GM19035 (cell line): ENCODE results near the gene HSDL1.
A peak's percentile ranks its signal among the peaks of the same experiment; 100 is the strongest.
"Not testable (repeated sequence)": the region's sequence is repeated elsewhere in the genome, so short reads cannot be mapped to it uniquely, and the experiment has no call there.

Experiments
- ATAC-seq: cut with Tn5 transposase; IDR thresholded peaks from one replicate; pipeline ENCODE4 v1.9.1; 2021; ENCODE audit not compliant: unreplicated experiment

Gene HSDL1

DNA sequence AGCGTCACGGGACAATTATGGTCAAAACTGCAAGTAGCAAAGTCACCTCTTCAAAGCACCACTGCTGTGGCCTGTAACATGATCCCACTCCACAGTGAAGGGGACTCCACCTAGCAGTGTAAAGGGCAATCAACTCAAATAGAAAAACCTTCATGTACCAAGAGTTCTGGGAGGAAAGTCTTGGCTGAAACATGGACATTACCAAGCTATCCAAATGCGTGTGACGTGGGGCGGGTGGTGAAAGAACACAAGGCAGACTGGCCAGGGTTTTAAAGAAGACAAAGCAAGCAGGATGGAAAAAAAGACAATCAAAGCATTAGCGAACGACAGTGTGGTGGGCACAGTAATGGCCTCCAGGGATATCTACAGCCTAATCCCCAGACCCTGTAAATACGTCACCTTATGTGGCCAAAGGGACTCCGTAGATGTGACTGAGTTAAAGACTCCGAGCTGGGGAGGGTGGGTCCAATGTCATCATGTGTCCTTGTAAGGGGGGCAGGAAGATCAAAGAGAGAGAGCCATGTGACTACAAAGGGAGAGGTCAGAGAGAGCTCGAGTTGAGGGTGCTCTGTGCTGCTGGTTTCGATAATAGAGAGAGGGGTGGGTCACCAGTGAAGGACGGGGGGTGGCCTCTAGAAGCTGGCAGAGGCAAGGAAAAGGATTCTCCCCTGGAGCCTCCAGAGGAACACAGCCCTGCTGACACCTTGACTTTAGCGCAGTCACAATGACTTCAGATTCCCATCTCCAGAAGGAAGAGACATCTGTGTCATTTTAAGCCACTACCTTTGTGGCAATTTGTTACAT is 6.0 kb downstream of the HSDL1 start:
- no peak for ATAC-seq

GRCh38 chr16:84138500-84138823 is 6.5 kb downstream of the HSDL1 start:
- ATAC-seq: no peak

DNA sequence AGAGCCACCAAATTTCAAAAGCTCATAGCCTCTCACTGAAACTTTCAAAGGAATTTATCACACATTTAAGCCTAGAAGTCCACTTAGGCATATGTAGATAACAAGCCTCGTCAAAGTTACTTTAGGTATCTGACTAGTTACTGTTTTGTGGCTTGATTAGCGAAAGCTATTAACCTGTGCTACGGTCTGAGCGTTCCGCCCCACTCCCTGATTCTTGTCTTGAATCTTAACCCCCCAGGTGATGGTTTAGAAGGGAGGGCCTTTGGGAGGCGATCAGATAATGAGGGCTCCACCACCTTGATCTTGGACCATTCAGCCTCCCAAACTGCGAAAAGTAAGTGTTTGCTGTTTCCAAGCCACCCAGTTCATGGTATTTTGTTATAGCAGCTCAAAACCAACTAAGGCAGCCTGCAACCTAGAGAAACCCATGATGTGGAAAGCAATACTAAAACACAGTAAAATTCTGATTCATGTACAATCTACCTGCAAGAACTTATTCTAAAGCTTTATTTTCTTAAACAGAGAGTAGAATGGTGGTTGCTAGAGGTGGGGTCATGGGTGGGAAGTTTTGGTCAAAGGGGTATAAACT is 7.1 kb downstream of the HSDL1 start:
- no peak for ATAC-seq

GRCh38 chr16:84137287-84137686 is 7.7 kb downstream of the HSDL1 start:
- no peak for ATAC-seq

GRCh38 chr16:84136331-84137125 is 8.4 kb downstream of the HSDL1 start:
- no peak for ATAC-seq

GRCh38 chr16:84132527-84133285 is 12.3 kb downstream of the HSDL1 start:
- ATAC-seq: no peak

DNA sequence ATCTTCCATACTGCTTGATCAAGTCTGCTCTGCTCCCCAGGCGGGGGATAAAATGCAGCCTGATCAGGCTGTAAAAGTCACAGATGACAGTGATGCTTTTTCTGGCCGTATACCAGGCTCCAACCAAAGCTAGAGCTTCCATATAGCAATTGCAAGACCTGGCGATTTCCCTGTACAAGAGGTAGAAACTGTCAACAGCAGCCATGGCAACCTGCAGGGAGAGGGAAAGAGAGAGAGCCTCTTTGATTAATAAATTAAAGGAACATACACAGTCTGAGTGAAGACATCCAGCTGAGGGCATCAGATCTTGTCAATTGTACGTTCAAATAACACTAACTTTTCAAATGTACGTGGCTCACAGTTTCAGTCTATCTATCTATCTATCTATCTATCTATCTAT is 13.9 kb downstream of the HSDL1 start:
- no peak for ATAC-seq

DNA sequence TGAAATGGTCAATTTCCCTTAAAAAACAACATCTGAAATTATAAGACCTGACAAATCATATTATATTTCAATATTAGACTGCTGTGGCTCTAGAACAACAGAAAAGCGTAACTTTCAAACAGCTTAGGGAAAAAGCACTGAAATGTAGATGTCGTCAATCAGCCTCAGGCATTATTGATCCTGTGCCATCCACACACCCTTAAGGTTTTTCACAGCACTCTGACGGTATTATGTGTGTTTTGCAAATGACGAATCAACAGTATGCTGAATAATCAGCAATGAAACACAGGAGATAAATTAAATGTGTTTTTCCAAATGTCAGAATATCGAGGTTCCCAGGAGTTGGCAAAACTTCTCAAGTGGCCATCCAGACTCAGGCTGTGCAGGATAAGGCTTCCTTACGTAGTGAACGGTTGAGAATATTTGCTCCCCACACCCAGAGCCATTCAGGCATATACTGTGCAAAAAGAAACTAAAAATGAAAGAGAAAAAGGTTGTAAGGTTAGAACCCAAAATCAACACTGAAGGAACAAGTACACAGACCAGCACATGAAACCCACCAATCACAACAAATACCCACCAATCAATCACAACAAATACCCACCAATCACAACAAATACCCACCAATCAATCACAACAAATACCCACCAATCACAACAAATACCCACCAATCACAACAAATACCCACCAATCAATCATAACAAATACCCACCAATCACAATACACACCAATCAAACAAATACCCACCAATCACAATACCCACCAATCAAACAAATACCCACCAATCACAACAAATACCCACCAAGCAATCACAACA is 20.5 kb downstream of the HSDL1 start:
- no peak for ATAC-seq

GRCh38 chr16:84121007-84121406 is 24.0 kb downstream of the HSDL1 start:
- no peak for ATAC-seq

DNA sequence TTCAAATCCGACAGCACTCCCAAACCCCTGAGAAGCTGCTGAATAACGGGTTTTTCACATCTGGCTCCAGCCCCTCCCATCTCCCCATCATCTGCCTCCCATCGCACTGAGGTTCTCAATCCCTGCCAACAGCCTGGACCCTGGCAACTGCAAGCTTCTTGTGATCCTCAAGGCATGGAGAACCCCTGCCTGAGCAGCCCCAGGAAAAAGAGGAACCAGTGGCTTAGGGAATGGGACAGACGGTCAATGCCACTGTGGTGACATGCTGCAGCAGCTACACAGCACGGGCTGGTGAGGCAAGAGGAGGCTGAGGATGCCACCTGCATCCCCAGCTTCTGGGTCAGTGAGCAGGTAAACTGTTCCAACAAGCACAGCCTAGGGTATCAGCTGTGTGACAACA is 25.0 kb downstream of the HSDL1 start:
- ATAC-seq: no peak

GRCh38 chr16:84119368-84119767 is 25.6 kb downstream of the HSDL1 start:
- no peak for ATAC-seq

DNA sequence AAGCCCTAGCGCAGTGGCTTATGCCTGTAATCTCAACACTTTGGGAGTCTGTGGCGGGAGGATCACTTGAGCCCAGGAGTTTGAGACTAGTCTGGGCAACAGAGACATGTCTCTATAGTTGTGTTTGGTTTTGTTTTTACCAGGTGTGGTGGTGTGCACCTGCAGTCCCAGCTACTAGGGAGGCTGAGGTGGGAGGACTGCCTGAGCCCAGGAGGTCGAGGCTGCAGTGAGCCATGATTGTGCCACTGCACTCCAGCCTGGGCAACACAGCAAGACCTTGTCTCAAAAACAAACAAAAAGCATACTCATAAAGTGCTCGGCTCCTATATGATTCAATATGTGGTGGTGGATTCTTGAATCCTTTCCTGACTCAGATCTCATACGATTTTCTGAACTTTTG is 26.7 kb downstream of the HSDL1 start:
- ATAC-seq: not testable (repeated sequence)

GRCh38 chr16:84117494-84117843 is 27.5 kb downstream of the HSDL1 start:
- peak; percentile 9 for ATAC-seq

DNA sequence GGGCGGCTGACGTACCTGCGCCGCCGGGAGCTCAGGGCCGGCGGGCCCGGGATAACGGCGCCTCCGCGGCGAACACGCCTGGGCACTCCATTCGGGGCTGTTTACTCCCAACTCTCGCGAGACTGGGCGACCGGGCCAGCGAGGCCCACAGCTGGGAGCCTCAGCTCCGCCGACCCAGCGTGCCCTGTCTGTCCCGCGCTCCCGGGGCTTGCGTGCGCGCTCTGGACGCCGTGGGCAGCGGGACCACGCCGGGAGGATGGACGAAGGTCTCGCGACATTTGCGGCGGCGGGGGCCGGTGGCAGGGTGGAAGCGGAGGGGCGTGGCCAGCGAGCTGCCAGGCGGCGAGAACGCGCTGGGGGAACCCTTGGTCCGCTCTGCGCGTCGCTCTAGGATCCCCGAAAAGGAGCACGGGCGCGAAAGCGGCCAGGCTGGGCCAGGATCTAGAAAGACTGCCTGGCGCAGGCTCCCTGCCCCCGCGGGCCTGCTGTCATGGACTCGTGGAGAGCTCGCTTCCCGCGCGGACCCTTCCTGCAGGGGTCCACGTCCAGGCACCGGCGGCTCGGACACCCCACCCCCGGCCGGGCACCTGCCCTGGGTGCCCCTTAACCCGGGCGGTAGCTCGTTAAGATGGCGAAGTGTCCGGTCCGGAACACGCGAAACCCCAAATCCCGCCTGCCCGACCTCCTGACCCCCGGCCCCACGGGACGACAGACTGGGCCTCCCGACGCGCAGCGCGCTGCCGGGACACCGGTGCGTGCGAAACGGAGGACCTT is 28.1 kb downstream of the HSDL1 start, which contains the start of gene MBTPS1:
TSS of gene MBTPS1 (minus strand) at position 223 of the 774 bp plus-strand sequence. CDS start 15,159 bp downstream, outside the sequence.
- peak; percentile 92 for ATAC-seq

DNA sequence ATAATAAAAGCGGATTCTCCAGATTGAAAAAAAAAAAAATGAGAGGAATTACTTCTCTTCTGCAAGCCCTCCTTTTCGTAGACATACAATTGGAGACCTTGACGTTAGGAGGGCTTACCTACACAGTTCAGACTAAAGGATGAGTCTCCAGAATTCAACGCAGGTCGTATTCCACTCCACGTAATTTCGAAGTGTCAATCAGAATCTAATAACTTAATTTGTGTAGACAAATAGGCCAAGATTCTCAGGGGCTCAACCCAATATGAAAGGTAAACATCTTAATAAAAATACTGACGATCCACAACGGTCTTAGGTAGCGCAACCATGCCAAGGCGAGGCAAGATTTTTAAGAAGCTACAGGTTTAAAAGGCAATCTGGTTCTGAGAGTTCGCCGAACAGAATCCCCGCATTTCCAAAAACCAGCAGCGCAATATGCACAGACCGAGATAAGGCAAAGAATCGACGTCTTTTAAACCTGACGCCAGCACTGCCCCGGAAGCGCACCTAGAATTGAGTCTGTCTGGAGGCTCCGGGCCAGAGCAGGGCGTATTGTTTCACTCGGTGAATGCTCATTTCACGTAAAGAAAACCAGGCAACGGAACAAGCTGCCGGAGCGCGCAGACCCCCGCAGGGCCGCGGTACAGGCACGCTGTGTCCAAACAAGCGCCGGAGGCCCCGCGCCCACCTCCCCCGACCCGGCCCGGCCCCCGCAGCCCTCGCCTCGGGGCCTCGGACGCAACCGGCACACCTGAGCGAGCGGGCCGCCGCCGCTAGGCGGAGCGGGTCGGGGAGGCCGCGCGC is 28.9 kb downstream of the HSDL1 start:
- ATAC-seq: peak; percentile 45

DNA sequence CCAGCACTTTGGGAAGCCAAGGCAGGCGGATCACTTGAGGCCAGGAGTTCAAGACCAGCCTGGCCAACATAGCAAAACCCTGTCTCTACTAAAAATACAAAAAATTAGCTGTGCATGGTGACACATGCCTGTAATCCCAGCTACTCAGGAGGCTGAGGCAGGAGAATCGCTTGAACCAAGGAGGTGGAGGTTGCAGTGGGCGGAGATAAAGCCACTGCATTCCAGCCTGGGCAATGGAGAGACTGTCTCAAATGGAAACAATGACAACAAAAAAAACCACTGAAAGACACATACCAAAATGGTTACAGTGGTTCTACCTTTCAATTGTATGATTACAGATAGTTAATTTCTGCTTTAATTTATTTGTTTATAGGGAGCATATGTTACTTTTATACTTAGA is 33.0 kb downstream of the HSDL1 start:
- ATAC-seq: not testable (repeated sequence)

GRCh38 chr16:84111525-84111924 is 33.5 kb downstream of the HSDL1 start:
- ATAC-seq: no peak

DNA sequence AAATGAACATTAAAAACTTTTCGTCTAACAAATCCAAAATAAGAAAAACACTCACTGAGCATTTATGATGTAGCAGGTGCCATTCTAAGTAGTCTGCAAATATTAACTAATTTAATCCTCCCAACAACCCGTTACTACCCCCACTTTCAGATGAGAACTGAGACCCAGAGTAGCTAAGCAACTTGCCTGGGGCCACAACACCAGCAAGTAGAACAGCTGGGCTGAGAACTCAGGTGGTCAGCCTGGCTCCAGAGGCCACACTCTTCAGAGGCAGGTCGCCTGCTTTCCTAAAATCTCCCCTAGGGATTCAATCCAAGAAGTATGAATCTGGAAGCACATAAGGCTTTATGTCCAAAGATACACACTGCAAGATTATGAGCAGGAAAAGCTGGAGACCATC is 34.5 kb downstream of the HSDL1 start:
- ATAC-seq: no peak
